ENCODE measurements around the gene PPM1F.

PPM1F gene

GRCh38 chr22:21952586-21953571 lies at the start of gene PPM1F:
TSS of gene PPM1F (minus strand) at chr22:21952848. CDS start at chr22:21946048, 6,800 bp downstream.
- peak; percentile 90 for DNase-seq

- DNase-seq = no peak
Measured at GRCh38 chr22:22001664-22002525, 49.2 kb upstream of the PPM1F start.

GRCh38 chr22:21998595-21999247 lies 46.1 kb upstream of the PPM1F start:
- DNase-seq = no peak

DNA sequence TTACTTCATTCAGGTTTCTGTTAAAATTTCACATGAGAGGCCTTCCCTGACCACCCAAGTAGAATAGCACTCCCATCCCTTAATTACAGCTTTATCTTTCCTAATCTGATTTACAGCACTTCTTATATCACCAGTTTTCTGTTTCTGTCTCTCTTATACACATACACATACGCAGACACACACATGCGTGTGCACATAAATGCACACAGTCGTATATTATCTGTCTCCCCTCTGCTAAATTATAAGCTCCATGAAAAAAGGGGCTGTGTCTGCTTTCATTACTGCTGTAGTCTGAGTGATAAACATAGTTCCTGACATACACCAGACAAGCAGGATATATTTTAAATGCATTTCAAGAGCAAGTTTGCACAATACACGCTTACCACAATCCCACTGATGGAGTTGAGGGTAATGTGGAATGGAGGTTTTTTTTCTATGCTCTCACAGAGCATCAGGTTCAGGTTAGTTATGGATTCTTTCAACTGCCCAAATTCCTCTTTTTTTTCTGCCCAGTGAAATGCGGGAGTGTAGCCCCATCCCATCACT lies 43.6 kb upstream of the PPM1F start:
- no peak for DNase-seq

DNA sequence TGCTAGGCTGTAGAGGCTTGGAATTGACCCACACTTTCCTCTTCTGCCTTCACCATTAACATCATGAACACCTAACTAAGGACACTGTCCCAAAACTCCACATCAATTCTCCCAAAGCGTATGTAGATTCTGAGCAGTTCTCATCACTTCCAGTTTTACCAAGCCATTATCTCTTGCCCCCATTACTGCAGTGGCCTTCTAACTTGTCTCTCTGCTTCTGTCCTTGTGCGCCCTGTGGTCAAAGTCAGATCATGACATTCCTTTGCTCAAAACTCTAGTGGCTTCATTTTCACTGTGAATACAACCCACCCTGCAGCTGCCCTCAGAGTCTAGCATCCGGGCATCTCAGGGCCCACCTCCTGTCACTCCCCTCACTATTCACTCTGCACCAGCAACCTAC lies 43.0 kb upstream of the PPM1F start:
- no peak for DNase-seq

DNA sequence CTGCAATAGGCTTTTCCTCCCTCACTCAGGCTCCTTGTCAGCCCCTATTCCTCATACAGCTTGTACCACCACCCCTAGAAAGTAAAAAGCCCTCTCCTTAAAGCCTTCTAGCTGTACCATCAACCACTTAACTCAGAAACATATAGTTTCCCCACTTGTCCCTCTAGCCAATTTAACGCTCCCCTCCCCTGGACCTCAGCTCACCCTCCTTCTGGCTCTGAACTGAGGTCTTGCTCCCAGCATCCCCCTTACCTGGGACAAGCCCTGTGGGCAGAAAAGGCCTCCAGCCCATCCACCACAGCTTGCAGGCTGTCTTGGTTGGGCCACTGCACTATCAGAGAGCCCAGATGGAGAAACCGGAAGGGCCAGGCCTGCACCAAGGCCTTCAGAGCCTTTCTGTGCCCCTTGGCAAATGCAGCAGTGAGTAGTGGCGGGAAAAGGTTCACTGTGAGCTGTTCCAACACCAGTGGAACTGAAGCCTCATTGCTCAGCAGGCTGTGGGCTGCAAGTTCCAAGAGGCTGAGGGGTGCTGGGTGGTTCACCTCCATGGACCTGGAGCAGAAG lies 42.3 kb upstream of the PPM1F start:
- no peak for DNase-seq

GRCh38 chr22:21992593-21993237 lies 40.1 kb upstream of the PPM1F start:
- DNase-seq = no peak

DNA sequence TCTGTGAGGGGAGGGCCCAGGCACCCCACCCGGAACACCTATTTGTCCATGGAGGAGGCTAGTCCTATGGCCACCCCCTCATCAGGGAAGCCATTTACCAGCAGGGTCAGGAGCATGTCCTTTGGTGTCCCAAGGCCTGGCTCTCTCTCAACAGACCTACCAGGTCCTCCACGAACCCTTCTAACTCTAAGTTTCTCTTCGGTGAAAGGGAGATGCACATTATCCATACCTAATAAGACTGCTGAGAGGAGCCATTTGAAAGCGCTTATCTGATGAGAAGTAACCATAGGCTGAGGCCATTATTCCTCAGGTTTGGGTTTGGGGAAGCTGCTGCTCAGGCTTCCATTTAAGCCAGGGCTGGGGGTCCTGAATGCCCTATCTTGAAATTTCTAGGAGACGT lies 39.1 kb upstream of the PPM1F start:
- DNase-seq = no peak

GRCh38 chr22:21991304-21991596 lies 38.6 kb upstream of the PPM1F start:
- no peak for DNase-seq

DNA sequence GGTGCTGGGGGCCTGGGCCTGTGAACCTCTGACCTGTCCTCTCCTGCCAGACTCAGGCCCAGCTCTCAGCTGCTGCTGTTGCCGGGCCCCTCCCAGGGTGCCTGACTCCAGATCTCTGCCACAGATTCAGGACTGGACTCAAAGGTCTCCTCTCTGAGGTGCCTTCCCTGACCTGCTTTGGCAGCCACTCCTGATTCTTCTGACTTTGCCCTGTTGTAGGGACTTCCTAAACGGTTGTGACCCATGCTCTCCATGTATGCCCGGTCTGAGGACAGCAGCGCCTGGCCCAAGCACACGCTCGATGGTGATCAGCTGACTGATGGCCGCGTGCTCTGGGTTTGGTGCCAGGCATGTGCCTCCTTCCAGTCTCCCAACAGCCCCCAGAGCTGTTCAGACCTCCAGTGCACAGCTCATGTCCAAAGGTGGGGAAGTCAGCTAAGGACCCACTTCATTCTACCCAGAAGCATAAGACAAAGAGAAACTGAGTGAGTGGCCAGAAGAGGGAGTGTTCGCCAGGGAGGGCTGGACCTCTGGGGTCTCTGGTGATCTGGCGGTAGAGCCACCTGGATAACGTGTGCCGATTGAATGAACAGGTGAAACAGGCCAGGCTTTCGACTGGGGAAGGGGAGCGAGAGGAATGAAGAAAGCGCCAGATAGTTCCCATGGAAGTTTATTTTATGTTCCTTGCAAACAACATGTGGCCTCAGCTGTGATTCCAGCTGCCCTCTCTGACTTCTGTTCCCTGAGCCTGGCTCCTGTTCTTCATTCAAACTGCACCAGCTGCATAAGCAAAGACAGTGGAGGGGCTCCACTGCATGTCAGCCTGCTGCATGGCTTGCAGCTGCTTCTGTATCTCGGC lies 38.0 kb upstream of the PPM1F start:
- no peak for DNase-seq

DNA sequence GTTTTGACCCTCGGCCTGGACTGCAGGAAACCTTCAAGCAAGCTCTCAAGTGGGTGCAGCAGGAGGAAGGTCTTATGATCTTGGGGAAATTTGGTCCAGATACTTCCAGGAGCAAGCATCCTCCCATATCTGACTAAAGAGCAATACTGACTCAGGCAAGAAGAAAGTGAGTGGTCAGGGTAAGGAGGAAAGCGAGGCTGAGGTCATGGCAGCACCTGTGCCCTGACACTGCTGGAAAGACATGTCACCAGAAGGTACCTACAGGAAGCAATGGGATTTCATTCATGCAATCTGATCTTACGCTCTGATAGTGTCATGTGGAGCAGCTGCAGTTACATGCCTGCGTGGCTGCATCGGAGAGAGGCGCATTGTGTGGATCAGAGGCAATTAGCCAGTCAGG lies 36.4 kb upstream of the PPM1F start:
- DNase-seq = no peak

- DNase-seq = no peak
Measured at GRCh38 chr22:21985214-21985613, 32.6 kb upstream of the PPM1F start.

- DNase-seq = no peak
Measured at GRCh38 chr22:21984793-21985192, 32.1 kb upstream of the PPM1F start.

DNA sequence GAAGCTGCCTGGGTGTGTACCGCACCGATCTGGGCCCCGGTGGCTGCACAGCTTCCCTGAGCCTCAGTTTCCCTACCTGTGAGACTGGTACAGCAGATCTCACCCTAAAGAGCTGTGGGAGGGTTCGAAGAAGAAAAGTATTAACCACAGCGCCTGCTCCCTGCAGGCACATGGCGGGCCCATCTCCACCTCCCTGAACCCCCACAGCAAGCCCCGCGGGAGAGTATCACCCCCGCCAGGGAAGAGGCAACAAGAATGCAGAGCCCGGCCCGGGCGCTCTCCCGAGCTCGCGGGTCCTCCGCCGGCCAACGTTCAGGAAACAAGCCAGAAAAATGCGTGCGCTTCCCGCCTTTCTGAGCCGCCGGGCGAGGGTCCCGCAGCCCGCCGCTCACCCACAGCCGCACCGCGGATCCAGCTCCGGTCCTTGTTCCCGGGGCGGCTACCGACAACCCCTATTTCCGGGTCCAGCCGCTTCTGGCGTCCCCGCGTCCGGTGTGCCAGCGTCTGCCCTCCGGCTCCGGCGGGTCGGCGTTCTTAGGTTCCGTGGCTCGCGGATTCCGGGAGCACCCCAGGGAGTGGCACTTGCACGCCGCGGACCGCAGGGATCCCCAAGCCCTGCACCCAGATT lies 29.8 kb upstream of the PPM1F start, which contains the start of gene TOP3B:
TSS of gene TOP3B (minus strand) at position 450 of the 628 bp plus-strand sequence. CDS start 7,078 bp downstream, outside the sequence.
- DNase-seq = peak; percentile 76

DNA sequence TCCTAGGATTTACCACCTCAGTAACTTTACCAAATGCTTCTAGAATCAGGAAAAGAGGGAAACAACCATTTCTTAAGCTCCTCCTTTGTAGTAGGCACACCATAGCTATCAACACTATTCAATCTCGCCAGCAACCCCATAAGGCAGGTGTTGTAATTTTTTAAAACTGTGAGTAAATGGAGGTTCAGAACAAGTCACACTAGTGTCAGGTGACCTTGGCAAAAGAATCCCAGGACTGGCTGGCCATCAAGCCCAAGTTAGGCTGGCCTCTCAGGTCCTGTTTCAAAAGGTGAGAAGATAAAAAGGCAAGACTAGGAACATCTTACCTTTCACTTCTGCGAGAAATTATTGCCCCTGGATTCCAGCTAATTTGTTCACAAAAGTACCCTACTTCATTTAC lies 29.2 kb upstream of the PPM1F start:
- DNase-seq = no peak

DNA sequence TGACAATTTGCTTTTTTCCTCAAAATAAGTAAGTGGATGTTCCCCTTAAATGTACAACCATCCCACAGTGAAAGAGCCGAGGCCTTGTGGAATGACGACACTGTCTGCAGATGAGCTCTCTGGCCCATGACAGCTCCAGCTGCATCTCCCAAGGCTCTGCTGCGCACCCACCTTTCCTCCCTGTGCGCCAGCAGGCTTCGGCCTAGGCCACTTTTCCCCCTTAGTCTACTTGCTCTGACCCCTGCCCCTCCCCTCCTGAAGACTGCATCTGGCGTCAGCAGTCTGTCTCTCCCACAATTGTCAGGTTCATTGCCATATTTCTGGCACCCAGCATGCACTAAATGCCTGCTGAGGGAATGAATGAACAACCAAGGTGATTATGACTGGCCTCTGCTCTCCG lies 27.9 kb upstream of the PPM1F start:
- DNase-seq = no peak

DNA sequence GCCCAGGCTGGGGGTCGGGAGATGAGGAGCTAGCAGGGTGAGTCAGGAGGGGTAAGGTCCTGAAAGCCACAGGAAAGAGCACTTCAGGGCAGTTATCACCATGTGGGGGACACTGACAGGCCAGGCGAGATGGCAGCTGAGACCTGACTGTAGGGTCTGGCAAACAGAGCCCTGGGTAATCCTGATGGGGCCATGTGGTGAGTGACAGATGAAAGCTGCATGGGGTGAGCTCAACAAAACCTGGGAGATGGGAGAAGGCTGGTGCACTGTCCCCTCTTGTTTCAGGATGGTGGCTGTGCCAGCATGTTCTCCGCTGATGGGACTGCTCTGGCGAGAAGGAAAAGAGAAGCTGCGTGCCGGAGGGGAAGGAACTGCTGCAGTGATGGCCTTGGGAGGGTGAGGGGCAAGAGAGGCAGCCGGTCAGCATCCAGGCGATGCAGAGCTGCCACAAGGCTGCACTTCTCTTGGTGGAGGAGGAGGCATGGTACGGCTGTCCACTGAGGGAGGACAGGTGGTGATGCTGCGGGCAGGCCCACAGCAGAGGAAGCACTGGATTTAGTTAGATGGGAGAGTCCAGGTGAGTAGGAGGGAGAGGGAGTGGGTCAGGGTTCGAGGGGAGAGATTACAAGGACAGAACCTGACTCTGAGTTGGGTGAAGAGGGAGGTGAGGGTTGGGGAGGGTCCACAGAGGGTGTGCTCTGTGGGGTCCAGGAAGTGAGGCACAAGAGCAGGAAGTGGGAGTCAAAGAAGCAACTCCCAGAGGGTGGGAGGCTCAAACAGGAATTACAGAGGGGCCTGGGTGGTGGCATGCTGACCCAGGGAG lies 26.1 kb upstream of the PPM1F start:
- DNase-seq = no peak

- no peak for DNase-seq
Measured at GRCh38 chr22:21977814-21978213, 25.2 kb upstream of the PPM1F start.

GRCh38 chr22:21975854-21976345 lies 23.3 kb upstream of the PPM1F start:
- no peak for DNase-seq

All from activated gamma-delta T cell treated with Interleukin-2 at 50 U/mL for 16 hours (primary cell).